Left ventricle myocardium superior (tissue), 1 donor: Measurements from ENCODE around the gene NRM. TPM values are rescaled to one million over a fixed set of nuclear protein-coding genes. Genes with fewer than 3 reads are reported as not detected.
"Not testable (repeated sequence)": the region's sequence is repeated elsewhere in the genome, so short reads cannot be mapped to it uniquely, and the experiment has no call there.

Experiments
- ATAC-seq: fragments of 200-7000 bp; cut with Tn5 transposase; one replicate; pipeline ENCODE4 v1.9.1; 2020; ENCODE audit warnings: mild to moderate bottlenecking, moderate library complexity
- DNase-seq: peaks from one replicate; pipeline ENCODE4 v3.0.0-alpha.2; 2020
- intact Hi-C: fragments of 100-400 bp; cut with micrococcal nuclease; formaldehyde crosslinking; loops from one replicate; pipeline ENCODE4 v1.11.0; 2022
- long read RNA-seq: library from polyadenylated mRNA; unstranded; transcript quantifications from one replicate; pipeline ENCODE4 v2.0.0, GENCODE V29; 2021
- total RNA-seq: library from RNA; stranded (reverse); fragmentation: NEBNext Ultra II Directional; extraction: Animal tissue kit (Norgen Biotek cat#: 25700); gene quantifications from one replicate; pipeline ENCODE4 v1.2.1, GENCODE V29; 2021
- donor health status: DM: no; HTN: yes; CAD: no; lungs with severe emphysema.

NRM gene, protein sequence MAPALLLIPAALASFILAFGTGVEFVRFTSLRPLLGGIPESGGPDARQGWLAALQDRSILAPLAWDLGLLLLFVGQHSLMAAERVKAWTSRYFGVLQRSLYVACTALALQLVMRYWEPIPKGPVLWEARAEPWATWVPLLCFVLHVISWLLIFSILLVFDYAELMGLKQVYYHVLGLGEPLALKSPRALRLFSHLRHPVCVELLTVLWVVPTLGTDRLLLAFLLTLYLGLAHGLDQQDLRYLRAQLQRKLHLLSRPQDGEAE
- 4.6 TPM for total RNA-seq
- long read RNA-seq, partial matches to known transcripts: 1 of 1 reads
- long read RNA-seq, other reads (novel, unspliced or antisense): 0 of 1 reads

DNA sequence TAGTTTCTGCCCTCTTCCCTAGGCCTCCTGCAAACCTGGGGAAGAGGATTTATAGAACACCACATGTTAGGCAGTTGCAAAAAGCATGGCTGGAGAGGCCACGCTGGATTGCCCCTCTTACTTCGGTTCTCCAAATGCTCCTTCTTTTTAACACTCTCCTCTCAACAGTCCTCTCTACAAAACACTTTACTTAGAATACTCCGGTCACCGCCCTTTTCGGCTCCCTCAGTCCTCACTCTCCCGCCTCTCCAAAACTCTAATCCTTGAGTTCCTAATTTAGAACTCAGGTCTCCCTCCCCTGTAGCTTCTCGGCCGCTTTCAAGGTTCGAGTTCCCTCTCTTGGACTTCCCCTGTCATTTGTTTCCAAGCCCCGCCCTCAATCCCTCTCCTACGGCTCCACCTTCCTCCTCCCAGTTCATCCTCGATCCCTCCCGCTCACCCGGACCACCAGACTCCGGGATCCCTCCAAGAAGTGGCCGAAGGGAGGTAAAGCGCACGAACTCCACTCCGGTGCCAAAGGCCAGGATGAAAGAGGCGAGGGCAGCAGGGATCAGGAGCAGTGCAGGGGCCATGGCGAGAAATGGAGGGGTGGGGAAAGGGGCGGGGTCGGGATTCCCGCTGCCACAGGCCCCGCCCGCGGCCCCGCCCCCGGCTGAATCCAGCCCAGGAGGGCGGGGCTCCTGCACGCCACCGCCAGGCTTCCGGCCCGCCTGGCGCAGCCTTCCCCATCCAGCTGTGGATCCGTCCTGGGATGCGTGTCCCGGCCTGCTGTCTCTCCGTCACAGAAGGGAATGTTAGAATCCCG is at the start of gene NRM:
Gene NRM, minus strand, starts transcription at position 582 of the 805 bp plus-strand sequence. Its CDS starts 10 bp downstream, at position 572.
- ATAC-seq (peak; percentile 67), DNase-seq (peak; percentile 95)
- intact Hi-C loops: no loop called here

DNA sequence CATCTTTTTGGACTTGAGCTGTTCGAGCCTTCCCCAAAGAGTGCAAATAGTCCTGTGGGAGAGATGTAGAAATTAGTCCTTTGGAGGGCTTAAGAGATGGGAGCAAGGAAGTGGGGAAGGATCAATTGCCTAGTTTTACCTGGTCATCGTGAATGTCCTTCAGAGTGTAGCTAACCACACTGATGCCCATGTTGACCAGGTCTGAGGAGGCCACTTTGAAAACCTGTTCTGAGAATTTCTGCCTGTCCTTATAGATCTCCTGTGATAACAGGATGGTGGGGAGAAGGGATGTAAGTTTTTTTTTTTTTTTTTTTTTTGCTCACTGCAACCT is 49.7 kb upstream of the NRM start:
- intact Hi-C loops: loop anchor here (10.0 kb wide), 1 partner anchor 84 kb away; no protein-coding TSS in a partner anchor
- DNase-seq (no peak), ATAC-seq (no peak)

DNA sequence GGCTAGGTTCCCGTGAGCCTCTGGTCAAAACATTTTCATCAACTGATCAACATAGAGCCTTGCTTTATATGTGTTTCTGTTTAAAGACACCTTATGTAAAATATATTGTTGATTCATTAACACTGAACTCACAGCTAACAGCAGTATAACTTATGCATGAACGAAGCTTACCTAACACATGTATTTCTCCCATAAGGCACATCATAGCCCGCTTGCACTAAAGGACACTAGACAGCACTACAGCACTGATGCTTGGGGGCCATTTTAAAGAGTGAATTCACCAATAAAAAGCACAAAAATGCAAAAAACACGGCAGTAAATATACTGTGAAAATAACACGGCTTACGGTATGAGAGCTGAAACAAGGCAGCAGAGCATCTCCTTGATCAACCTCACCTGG is 47.7 kb upstream of the NRM start:
- intact Hi-C loops: no loop called here
- no peak for ATAC-seq
- no peak for DNase-seq

DNA sequence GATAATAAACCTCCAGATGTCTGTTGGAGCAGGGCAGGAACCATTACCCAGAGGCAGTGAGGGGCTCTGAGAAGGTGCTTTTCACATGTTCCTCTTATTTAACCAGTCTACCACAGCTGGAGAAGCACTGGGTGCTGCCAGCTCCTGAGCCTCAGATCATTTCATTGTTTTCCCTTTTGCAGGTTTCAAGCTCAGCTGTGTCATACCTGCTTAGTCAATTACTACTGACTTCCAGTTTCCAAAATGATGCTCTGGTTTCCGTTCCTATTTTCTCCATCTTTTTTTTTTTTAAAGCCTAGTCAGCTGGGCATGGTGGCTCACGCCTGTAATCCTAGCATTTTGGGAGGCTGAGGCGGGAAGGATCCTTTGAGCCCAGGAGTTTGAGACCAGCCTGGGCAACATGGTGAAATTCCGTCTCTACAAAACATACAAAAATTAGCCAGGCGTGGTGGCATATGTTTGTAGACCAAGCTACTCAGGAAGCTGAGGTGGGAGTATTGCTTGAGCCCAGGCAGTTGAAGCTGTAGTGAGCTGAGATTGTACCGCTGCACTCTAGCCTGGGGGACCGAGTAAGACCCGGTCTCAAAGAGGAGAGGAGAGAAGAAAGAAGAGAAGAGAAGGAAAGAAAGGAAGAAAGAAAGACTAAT is 45.0 kb upstream of the NRM start:
- intact Hi-C loops: no loop called here
- ATAC-seq: no peak
- no peak for DNase-seq

DNA sequence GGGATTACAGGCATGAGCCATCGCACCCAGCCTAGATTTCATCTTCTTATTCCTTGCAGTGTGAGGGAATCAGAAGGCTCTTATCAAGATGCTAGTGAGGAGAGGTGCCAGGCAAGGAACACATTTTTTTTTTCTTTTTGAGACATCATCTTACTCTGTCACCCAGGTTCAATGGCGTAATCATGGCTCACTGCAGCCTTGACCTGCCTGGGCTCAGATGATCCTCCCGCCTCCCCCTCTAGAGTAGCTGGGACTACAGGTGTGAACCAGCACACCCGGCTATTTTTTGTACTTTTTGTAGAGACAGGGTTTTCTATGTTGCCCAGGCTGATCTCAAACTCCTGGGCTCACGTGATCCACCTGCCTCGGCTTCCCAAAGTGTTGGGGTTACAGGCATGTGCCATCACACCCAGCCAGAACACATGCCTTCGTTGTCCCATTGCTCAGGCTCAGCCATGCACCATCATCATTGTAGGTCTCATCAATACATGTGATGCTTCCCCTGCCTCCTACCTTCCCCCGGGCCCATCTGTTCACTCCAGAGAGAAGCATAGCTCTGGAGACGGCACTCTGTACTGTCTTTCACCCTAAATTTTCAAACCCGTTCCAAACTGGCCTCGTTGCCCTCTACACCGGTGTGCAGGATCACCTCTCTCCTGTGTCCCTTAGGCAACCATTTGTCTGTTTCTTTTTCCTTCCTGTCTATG is 41.6 kb upstream of the NRM start:
- intact Hi-C loops: no loop called here
- no peak for DNase-seq

DNA sequence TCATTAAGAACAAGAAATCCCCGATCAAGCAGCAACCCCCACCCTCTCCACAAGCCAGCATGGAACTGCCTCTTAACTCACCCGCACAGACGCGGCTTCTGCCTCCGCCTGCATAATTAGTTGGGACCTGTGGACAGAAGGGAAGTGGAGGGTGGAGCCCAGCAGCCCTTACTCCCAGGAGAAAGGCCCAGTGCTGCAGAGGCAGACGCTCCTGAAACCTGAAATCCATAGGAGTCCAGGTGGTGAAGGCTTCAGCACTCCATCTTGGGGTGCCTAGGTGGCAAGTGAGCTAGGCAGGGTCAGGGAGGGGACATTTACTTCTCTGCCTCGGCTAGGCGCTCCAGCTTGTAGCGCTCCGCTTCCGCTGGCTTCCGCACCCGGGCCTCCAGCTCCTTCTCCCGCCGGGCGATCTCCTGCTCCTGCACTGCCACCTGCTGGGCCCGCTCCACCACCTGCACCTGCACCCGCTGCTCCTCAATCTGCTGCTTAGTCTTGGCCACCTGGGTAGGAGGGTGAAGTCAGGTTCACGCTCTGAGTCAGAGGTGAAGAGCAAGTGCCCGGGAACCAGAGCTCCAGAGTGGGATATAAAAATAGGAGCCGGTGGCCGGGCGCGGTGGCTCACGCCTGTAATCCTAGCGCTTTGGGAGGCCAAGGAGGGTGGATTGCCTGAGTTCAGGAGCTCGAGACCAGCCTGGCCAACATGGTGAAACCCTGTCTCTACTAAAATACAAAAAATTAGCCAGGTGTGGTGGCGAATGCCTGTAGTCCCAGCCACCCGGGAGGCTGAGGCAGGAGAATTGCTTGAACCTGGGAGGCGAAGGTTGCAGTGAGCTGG is 40.0 kb upstream of the NRM start:
- intact Hi-C loops: no loop called here
- DNase-seq (peak; percentile 83), ATAC-seq (peak; percentile 78)

More for the DNA sequence above, 41.6 kb upstream of the NRM start:
- no peak for ATAC-seq

DNA sequence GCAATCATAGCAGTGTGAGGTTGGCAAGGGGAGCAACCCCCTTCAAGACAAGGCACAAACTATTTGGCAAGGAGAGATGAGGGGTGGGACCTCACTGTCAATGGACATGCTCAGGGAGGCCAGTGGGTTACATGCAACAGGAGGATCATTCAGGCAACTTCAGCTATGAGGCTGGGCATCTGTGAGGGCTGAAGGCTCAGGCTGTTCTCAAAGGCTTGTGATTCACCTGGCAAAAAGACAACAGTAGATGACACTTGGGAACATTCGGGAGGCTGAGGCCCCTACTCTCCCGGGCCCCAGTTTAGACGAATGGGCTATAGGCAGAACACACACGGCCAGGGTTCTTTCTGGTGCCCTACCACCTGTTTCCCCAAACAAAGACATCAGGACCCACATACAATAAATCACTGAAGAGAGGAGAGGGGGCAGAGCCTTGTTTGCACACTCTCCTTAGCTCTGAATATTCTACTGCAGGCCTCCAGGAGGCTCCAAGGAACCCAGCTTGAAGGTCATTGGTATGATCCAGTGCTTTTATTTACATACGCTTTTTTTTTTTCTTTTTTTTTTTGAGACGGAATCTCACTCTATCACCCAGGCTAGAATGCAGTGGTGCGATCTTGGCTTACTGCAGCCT is 37.3 kb upstream of the NRM start:
- DNase-seq: no peak
- intact Hi-C loops: no loop called here
- no peak for ATAC-seq

DNA sequence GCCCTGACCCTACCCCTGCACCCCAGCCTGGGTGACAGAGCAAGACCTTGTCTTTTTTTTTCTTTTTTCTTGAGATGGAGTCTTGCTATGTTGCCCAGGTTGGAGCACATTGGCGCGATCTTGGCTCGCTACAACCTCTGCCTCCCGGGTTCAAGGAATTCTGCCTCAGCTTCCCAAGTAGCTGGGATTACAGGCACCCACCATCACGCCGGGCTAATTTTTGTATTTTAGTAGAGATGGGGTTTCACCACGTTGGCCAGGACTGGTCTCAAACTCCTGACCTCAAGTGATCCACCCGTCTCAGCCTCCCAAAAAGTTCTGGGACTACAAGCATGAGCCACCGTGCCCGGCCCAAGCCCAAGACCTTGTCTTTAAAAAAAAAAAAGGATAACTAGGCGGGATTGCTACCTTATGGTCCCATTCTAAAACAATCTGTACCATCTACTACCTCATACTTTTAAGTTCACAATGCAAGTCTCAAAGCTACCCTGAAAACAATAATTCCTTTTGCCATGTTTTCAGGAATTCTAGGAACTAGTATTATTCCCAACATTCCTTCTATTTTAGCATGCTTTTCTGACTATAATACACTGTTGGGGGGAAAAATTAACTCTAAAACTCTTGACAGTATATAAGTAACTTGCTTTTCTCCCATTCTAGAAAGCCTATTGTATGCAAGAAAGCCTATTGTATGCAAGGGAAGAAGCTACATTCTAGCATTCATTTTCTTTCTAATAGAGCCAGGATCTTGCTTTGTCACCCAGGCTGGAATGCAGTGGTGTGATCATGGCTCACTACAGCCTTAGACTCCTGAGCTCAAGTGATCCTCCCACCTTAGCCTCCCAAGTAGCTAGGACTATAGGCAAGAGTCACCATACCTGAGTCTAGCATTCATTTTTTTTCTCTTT is 36.0 kb upstream of the NRM start:
- ATAC-seq (no peak), DNase-seq (no peak)
- intact Hi-C loops: no loop called here

DNA sequence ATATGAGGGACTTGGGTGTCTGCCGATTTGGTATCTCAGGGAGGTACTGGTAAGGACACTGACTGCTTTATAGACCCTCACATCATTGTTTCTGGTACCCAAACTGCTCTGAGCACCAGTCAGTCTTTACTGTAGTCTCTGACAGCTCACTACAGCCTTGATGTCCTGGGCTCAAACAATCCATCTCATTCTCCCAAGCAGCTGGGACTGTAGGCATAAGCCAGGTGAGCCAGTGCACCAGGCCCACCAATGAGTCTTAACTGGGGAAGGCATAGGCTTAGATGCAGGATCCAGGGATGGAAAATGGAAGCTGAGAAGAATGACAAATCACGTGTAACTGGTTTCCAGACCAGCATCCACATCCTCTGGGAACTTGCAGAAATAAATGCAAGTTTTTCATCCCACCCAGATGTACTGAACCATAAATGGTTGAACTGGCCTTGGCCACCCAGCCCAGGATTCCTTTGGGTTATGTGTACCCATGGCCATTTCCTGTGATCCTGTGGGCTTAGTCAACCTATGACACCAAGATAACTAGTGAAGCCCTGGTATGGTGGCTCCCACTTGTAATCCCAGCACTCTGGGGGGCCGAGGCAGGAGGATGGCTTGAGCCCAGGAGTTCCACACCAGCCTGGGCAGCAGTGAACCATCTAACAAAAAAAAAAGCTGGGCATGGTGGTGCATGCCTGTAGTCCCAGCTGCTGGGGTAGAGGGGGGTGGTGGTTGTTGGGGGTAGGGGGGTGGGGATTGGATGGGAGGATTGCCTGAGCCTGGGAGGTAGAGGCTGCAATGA is 35.1 kb upstream of the NRM start:
- DNase-seq (no peak), ATAC-seq (no peak)
- intact Hi-C loops: no loop called here

DNA sequence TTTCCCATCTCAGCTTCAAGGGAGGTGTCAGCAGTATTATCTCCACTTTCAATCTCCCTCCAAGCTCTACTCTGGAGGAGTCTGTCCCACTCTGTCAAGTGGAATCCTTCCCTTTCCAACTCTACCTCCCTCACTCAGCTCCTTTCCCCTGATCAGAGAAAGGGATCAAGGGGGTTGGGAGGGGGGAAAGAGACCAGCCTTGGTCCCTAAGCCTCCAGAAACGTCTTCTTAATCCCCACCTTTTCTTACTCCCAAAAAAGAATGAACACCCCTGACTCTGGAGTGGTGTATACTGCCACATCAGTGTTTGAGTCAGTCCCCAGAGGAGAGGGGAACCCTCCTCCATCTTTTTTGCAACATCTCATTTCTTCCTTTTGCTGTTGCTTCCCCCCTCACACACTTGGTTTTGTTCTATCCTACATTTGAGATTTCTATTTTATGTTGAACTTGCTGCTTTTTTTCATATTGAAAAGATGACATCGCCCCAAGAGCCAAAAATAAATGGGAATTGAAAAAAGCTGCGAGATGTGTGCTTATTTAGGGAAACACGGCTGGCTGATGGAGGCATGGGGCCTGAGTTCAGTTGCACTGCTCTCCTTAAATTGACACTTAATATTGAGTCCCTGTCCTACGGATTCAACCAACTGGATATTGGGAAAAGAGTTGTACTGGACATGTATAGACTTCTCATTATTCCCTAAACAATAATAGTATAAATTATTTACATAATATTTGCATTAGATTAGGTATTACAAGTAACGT is 34.3 kb upstream of the NRM start:
- intact Hi-C loops: no loop called here
- DNase-seq: no peak
- ATAC-seq: no peak

DNA sequence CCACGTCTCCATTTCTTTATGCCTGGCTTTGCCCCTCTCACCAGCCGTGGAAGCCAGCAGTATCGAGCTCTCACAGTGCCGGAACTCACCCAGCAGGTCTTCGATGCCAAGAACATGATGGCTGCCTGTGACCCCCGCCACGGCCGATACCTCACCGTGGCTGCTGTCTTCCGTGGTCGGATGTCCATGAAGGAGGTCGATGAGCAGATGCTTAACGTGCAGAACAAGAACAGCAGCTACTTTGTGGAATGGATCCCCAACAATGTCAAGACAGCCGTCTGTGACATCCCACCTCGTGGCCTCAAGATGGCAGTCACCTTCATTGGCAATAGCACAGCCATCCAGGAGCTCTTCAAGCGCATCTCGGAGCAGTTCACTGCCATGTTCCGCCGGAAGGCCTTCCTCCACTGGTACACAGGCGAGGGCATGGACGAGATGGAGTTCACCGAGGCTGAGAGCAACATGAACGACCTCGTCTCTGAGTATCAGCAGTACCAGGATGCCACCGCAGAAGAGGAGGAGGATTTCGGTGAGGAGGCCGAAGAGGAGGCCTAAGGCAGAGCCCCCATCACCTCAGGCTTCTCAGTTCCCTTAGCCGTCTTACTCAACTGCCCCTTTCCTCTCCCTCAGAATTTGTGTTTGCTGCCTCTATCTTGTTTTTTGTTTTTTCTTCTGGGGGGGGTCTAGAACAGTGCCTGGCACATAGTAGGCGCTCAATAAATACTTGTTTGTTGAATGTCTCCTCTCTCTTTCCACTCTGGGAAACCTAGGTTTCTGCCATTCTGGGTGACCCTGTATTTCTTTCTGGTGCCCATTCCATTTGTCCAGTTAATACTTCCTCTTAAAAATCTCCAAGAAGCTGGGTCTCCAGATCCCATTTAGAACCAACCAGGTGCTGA is 33.3 kb upstream of the NRM start:
- intact Hi-C loops: loop anchor here (2.0 kb wide), 1 partner anchor 45 kb away; no protein-coding TSS in a partner anchor
- not testable (repeated sequence) for ATAC-seq, DNase-seq

DNA sequence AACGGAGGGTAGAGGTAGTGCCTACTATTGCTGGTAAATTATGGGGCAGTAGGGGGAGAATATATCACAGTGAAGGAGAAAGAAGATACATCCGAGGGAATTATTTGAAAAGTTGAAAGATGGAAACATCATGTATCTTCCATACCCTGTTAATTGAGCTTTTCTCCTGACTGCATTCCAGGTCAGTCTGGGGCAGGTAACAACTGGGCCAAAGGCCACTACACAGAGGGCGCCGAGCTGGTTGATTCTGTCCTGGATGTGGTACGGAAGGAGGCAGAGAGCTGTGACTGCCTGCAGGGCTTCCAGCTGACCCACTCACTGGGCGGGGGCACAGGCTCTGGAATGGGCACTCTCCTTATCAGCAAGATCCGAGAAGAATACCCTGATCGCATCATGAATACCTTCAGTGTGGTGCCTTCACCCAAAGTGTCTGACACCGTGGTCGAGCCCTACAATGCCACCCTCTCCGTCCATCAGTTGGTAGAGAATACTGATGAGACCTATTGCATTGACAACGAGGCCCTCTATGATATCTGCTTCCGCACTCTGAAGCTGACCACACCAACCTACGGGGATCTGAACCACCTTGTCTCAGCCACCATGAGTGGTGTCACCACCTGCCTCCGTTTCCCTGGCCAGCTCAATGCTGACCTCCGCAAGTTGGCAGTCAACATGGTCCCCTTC is 32.5 kb upstream of the NRM start:
- not testable (repeated sequence) for ATAC-seq, DNase-seq
- intact Hi-C loops: loop anchor here (2.0 kb wide), 1 partner anchor 44 kb away; no protein-coding TSS in a partner anchor

DNA sequence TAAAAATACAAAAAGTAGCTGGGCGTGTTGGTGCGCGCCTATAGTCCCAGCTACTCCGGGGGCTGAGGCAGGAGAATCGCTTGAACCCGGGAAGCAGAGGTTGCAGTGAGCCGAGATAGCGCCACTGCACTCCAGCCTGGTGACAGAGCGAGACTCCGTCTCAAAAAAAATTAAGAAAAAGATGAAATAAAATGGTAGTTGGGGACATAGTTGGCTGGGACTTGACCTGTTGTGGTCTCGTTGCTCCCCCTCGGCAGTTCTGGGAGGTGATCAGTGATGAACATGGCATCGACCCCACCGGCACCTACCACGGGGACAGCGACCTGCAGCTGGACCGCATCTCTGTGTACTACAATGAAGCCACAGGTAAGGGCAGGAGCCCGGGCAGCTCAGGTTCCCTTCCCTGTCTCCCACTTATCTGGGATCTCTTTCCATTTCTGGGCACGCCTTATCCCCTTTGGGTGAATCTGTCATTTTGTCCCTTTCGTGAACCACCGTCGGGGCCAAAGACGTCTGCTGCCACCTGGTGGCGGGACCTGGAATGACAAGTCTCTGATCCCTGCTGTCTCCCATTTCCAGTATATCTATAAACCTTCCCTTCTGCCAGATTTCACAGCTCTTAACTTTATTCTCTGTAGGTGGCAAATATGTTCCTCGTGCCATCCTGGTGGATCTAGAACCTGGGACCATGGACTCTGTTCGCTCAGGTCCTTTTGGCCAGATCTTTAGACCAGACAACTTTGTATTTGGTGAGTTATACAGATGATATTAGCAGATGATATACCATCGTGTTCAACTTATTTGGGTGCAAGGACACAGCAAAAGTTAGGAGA is 31.7 kb upstream of the NRM start:
- DNase-seq: peak; percentile 89
- intact Hi-C loops: loop anchor here (2.0 kb wide), 1 partner anchor 44 kb away; no protein-coding TSS in a partner anchor
- ATAC-seq: peak; percentile 8
